ENCODE data around the gene SMARCAD1.

Gene SMARCAD1

DNA sequence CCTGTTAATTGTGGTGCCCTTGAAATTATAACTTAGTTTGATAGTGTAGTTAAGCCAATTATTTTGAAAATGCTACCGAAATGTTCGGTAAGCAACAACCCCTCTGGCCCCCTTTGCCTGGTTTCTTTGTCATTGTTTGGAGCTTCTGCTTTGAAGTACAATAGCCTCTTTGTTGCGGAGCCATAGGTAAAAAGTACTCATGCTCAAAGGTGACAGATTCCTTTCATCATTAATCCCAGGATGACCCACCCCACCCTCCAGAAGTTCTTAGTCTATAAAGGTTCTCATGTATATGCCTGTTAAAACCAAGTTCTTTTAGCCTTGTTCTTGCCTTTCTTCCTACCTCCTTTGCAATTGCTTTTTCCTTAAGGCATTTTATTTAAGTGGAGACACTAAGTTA, 42.4 kb upstream of the SMARCAD1 start:
- Histone ChIP-seq H3K4me1 (ENCODE audit: control insufficient read depth, insufficient read depth, low read depth, low read length) (no peaks in the 10 kb centered on the region), H4K91ac (ENCODE audit: low read length) (no peak overlapping the region), H3K9me3 (ENCODE audit: control insufficient read depth, low read length) (no peaks in the 10 kb centered on the region), H2BK5ac (ENCODE audit: low read depth, low read length, poor library complexity, severe bottlenecking) (no peak overlapping the region), H3K9ac (ENCODE audit: low read length) (no peak overlapping the region), H3K36me3 (ENCODE audit: control insufficient read depth in 1 of 2, insufficient read depth in 2 of 2, low read depth in 1 of 2, low read length in 2 of 2) (no peaks in the 10 kb centered on the region), H4K8ac (ENCODE audit: low read length) (no peak overlapping the region), H2AK5ac (ENCODE audit: low read length, severe bottlenecking) (no peak overlapping the region), H3K4me3 (ENCODE audit: insufficient read depth in 1 of 2, low read depth in 1 of 2, low read length in 2 of 2) (no peak overlapping the region), H3K4ac (ENCODE audit: low read depth in 1 of 2, low read length in 2 of 2) (no peak overlapping the region), H3K23ac (ENCODE audit: low read length in 2 of 2) (no peak overlapping the region), H2BK15ac (ENCODE audit: low read depth, poor library complexity, severe bottlenecking) (no peak overlapping the region), H3K14ac (ENCODE audit: low read length in 2 of 2) (no peak overlapping the region), H2BK12ac (ENCODE audit: low read length in 2 of 2) (no peak overlapping the region), H3K18ac (ENCODE audit: low read depth in 1 of 2, low read length in 2 of 2) (no peak overlapping the region), H2AFZ (ENCODE audit: low read depth, low read length) (no peak overlapping the region), H3K4me2 (ENCODE audit: low read length, poor library complexity, severe bottlenecking) (no peak overlapping the region), H3K27ac (ENCODE audit: low read length, poor library complexity, severe bottlenecking) (no peak overlapping the region), H3K27me3 (ENCODE audit: control insufficient read depth in 1 of 2, insufficient read depth in 1 of 2, low read length in 2 of 2) (no peaks in the 10 kb centered on the region), H3K79me1 (replicated peaks; ENCODE audit: low read length, poor library complexity, severe bottlenecking) (no peaks in the 10 kb centered on the region), H2BK120ac (ENCODE audit: low read depth, low read length) (no peak overlapping the region)
- no peak for DNase-seq
- 51% methylated on average over 3 of the region's 3 CpGs for WGBS

DNA sequence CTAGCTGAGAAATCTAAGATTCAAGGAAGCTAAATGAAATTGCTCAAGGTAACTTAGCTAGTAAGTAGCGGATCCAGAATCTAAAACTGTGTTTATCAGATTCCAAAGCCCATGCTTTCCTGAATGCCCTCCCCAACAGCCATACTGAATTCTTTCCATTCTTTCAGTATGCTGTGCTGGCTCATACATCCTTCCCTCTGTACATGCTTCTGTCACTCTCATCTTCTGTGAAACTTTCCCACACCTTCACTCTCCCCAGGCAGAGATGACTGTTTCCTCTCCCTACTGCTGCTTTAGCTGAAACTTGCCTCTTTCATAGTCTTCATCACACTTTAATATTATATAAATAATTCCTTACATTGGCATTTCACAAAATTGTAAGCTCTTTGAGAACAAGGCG, 39.3 kb upstream of the SMARCAD1 start:
- no peak overlapping the region for H2BK12ac ChIP-seq (ENCODE audit: low read length in 2 of 2)
- no peak overlapping the region for H3K27ac ChIP-seq (ENCODE audit: low read length, poor library complexity, severe bottlenecking)
- no peak overlapping the region for H4K8ac ChIP-seq (ENCODE audit: low read length)
- H3K9me3 ChIP-seq (ENCODE audit: control insufficient read depth, low read length) = no peaks in the 10 kb centered on the region
- no peak overlapping the region for H3K4me3 ChIP-seq (ENCODE audit: insufficient read depth in 1 of 2, low read depth in 1 of 2, low read length in 2 of 2)
- H2BK15ac ChIP-seq (ENCODE audit: low read depth, poor library complexity, severe bottlenecking) = no peak overlapping the region
- no peaks in the 10 kb centered on the region for H3K79me1 ChIP-seq (replicated peaks; ENCODE audit: low read length, poor library complexity, severe bottlenecking)
- no peak overlapping the region for H2AFZ ChIP-seq (ENCODE audit: low read depth, low read length)
- no peak overlapping the region for H3K23ac ChIP-seq (ENCODE audit: low read length in 2 of 2)
- no peak overlapping the region for H3K4ac ChIP-seq (ENCODE audit: low read depth in 1 of 2, low read length in 2 of 2)
- H2BK120ac ChIP-seq (ENCODE audit: low read depth, low read length) = no peak overlapping the region
- no peaks in the 10 kb centered on the region for H3K36me3 ChIP-seq (ENCODE audit: control insufficient read depth in 1 of 2, insufficient read depth in 2 of 2, low read depth in 1 of 2, low read length in 2 of 2)
- 89% methylated on average over 2 of the region's 2 CpGs for WGBS
- DNase-seq = no peak
- no peak overlapping the region for H3K18ac ChIP-seq (ENCODE audit: low read depth in 1 of 2, low read length in 2 of 2)
- no peak overlapping the region for H4K91ac ChIP-seq (ENCODE audit: low read length)
- no peak overlapping the region for H2AK5ac ChIP-seq (ENCODE audit: low read length, severe bottlenecking)
- no peak overlapping the region for H3K4me2 ChIP-seq (ENCODE audit: low read length, poor library complexity, severe bottlenecking)
- no peak overlapping the region for H3K14ac ChIP-seq (ENCODE audit: low read length in 2 of 2)
- H2BK5ac ChIP-seq (ENCODE audit: low read depth, low read length, poor library complexity, severe bottlenecking) = no peak overlapping the region
- H3K4me1 ChIP-seq (ENCODE audit: control insufficient read depth, insufficient read depth, low read depth, low read length) = no peaks in the 10 kb centered on the region
- no peaks in the 10 kb centered on the region for H3K27me3 ChIP-seq (ENCODE audit: control insufficient read depth in 1 of 2, insufficient read depth in 1 of 2, low read length in 2 of 2)
- H3K9ac ChIP-seq (ENCODE audit: low read length) = no peak overlapping the region

DNA sequence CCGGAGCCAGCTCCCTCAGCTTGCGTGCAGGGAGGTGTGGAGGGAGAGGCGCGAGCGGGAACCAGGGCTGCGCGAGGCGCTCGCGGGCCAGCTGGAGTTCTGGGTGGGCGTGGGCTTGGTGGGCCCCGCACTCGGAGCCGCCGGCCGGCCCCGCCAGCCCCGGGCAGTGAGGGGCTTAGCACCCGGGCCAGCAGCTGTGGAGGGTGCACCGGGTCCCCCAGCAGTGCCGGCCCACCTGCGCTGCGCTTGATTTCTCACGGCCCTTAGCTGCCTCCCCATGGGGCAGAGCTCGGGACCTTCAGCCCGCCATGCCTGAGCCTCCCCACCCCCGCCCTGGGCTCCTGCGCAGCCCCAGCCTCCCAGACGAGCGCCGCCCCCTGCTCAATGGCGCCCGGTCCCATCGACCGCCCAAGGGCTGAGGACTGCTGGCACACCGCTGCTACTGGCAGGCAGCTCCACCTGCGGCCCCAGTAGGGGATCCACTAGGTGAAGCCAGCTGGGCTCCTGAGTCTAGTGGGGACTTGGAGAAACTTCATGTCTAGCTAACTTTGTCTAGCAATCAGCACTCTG, 37.8 kb upstream of the SMARCAD1 start:
- H2BK120ac ChIP-seq (ENCODE audit: low read depth, low read length) = no peak overlapping the region
- DNase-seq = no peak
- H3K18ac ChIP-seq (ENCODE audit: low read depth in 1 of 2, low read length in 2 of 2) = no peak overlapping the region
- 94% methylated on average over 36 of the region's 37 CpGs for WGBS
- no peaks in the 10 kb centered on the region for H3K27me3 ChIP-seq (ENCODE audit: control insufficient read depth in 1 of 2, insufficient read depth in 1 of 2, low read length in 2 of 2)
- H3K4me1 ChIP-seq (ENCODE audit: control insufficient read depth, insufficient read depth, low read depth, low read length) = no peaks in the 10 kb centered on the region
- no peak overlapping the region for H3K4me2 ChIP-seq (ENCODE audit: low read length, poor library complexity, severe bottlenecking)
- H3K23ac ChIP-seq (ENCODE audit: low read length in 2 of 2) = no peak overlapping the region
- H2BK5ac ChIP-seq (ENCODE audit: low read depth, low read length, poor library complexity, severe bottlenecking) = no peak overlapping the region
- no peak overlapping the region for H2BK12ac ChIP-seq (ENCODE audit: low read length in 2 of 2)
- H4K91ac ChIP-seq (ENCODE audit: low read length) = no peak overlapping the region
- no peak overlapping the region for H2AK5ac ChIP-seq (ENCODE audit: low read length, severe bottlenecking)
- H3K27ac ChIP-seq (ENCODE audit: low read length, poor library complexity, severe bottlenecking) = no peak overlapping the region
- H3K4ac ChIP-seq (ENCODE audit: low read depth in 1 of 2, low read length in 2 of 2) = no peak overlapping the region
- no peak overlapping the region for H2AFZ ChIP-seq (ENCODE audit: low read depth, low read length)
- no peaks in the 10 kb centered on the region for H3K36me3 ChIP-seq (ENCODE audit: control insufficient read depth in 1 of 2, insufficient read depth in 2 of 2, low read depth in 1 of 2, low read length in 2 of 2)
- H3K14ac ChIP-seq (ENCODE audit: low read length in 2 of 2) = no peak overlapping the region
- no peaks in the 10 kb centered on the region for H3K79me1 ChIP-seq (replicated peaks; ENCODE audit: low read length, poor library complexity, severe bottlenecking)
- no peak overlapping the region for H2BK15ac ChIP-seq (ENCODE audit: low read depth, poor library complexity, severe bottlenecking)
- no peak overlapping the region for H3K9ac ChIP-seq (ENCODE audit: low read length)
- H3K4me3 ChIP-seq (ENCODE audit: insufficient read depth in 1 of 2, low read depth in 1 of 2, low read length in 2 of 2) = no peak overlapping the region
- no peak overlapping the region for H4K8ac ChIP-seq (ENCODE audit: low read length)
- no peaks in the 10 kb centered on the region for H3K9me3 ChIP-seq (ENCODE audit: control insufficient read depth, low read length)

DNA sequence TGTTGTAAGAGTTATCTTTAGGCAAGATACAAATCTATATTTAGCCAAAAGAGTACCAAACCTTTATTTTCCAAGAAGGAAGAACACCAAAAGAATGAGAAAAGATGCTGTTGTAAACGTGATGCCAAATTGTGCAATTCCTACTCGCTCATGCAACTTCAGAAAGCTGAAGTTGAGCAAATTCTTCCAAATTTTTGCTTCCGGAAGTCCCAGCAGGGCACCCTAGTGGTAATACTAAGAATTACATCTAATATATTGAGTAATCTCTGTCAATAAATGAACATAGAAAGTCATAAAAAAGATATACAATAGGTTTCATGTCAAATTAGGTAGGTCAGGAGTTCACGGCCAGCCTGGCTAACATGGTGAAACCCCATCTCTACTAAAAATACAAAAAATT, 36.0 kb upstream of the SMARCAD1 start:
- Histone ChIP-seq H2BK12ac (ENCODE audit: low read length in 2 of 2) (no peak overlapping the region), H2AFZ (ENCODE audit: low read depth, low read length) (no peak overlapping the region), H3K4me1 (ENCODE audit: control insufficient read depth, insufficient read depth, low read depth, low read length) (no peaks in the 10 kb centered on the region), H3K9ac (ENCODE audit: low read length) (no peak overlapping the region), H3K14ac (ENCODE audit: low read length in 2 of 2) (no peak overlapping the region), H3K4me2 (ENCODE audit: low read length, poor library complexity, severe bottlenecking) (no peak overlapping the region), H2BK5ac (ENCODE audit: low read depth, low read length, poor library complexity, severe bottlenecking) (no peak overlapping the region), H2AK5ac (ENCODE audit: low read length, severe bottlenecking) (no peak overlapping the region), H4K8ac (ENCODE audit: low read length) (no peak overlapping the region), H3K79me1 (replicated peaks; ENCODE audit: low read length, poor library complexity, severe bottlenecking) (no peaks in the 10 kb centered on the region), H4K91ac (ENCODE audit: low read length) (no peak overlapping the region), H3K27me3 (ENCODE audit: control insufficient read depth in 1 of 2, insufficient read depth in 1 of 2, low read length in 2 of 2) (no peaks in the 10 kb centered on the region), H3K27ac (ENCODE audit: low read length, poor library complexity, severe bottlenecking) (no peak overlapping the region), H3K4me3 (ENCODE audit: insufficient read depth in 1 of 2, low read depth in 1 of 2, low read length in 2 of 2) (no peak overlapping the region), H3K9me3 (ENCODE audit: control insufficient read depth, low read length) (no peaks in the 10 kb centered on the region), H3K36me3 (ENCODE audit: control insufficient read depth in 1 of 2, insufficient read depth in 2 of 2, low read depth in 1 of 2, low read length in 2 of 2) (no peaks in the 10 kb centered on the region), H3K18ac (ENCODE audit: low read depth in 1 of 2, low read length in 2 of 2) (no peak overlapping the region), H3K4ac (ENCODE audit: low read depth in 1 of 2, low read length in 2 of 2) (no peak overlapping the region), H3K23ac (ENCODE audit: low read length in 2 of 2) (no peak overlapping the region), H2BK15ac (ENCODE audit: low read depth, poor library complexity, severe bottlenecking) (no peak overlapping the region), H2BK120ac (ENCODE audit: low read depth, low read length) (no peak overlapping the region)
- 82% methylated on average over 2 of the region's 4 CpGs for WGBS
- DNase-seq = no peak
